Keratinocyte (primary cell): ENCODE data around the gene ZNF77. TPM values are rescaled to one million over a fixed set of nuclear protein-coding genes. Genes with fewer than 3 reads are reported as not detected.

Experiments used
- DNase-seq: peaks from one replicate; pipeline ENCODE4 v3.0.0-alpha.2; 2011; ENCODE audit warnings: low read depth, missing footprints, low spot score
- FAIRE-seq: peaks from 2 replicates; lab custom pipeline; 2011; peaks lifted over from hg19 to GRCh38; lab: Jason Lieb, UNC
- H2AFZ ChIP-seq: 2 replicates; pipeline ENCODE4 v1.6.0; 2012; ENCODE audit warnings: low read length, control low read depth, inconsistent platforms; ENCODE audit not compliant: control insufficient read depth
- H3K27ac ChIP-seq: 2 replicates; pipeline ENCODE4 v1.5.1; 2011; ENCODE audit warnings: low read length; ENCODE audit not compliant: control insufficient read depth, insufficient read depth
- H3K27me3 ChIP-seq: 3 replicates; pipeline ENCODE4 v1.6.0; 2011; ENCODE audit warnings: low read length; ENCODE audit not compliant: control insufficient read depth, insufficient read depth; ENCODE audit errors: extremely low read depth
- H3K36me3 ChIP-seq, 2 experiments: 2 replicates in 1 of 2; 3 replicates in 1 of 2; pipeline ENCODE4 v1.5.1; 2011; ENCODE audit warnings: low read length in 2 of 2, mild to moderate bottlenecking in 1 of 2; ENCODE audit not compliant: control insufficient read depth in 2 of 2, insufficient read depth in 2 of 2; ENCODE audit errors: extremely low read depth in 1 of 2
- H3K4me1 ChIP-seq: 3 replicates; pipeline ENCODE4 v1.5.1; 2011; ENCODE audit warnings: low read length; ENCODE audit not compliant: control insufficient read depth, insufficient read depth; ENCODE audit errors: extremely low read depth
- H3K4me2 ChIP-seq: 3 replicates; pipeline ENCODE4 v1.6.0; 2011; ENCODE audit warnings: low read depth, low read length; ENCODE audit not compliant: control insufficient read depth, insufficient read depth; ENCODE audit errors: extremely low read depth
- H3K4me3 ChIP-seq, 3 experiments: fragments of 200-600 bp in 1 of 3; sonication (generic) in 1 of 3; 2 replicates in 2 of 3; 3 replicates in 1 of 3; pipeline ENCODE4 v1.5.1; 2011 to 2016; ENCODE audit warnings: low read length in 3 of 3, mild to moderate bottlenecking in 3 of 3, control low read depth in 2 of 3, inconsistent platforms in 1 of 3, low read depth in 1 of 3, mixed read lengths in 1 of 3, mixed run types in 1 of 3, moderate library complexity in 1 of 3; ENCODE audit not compliant: control insufficient read depth in 2 of 3, insufficient read depth in 2 of 3; ENCODE audit errors: extremely low read depth in 1 of 3
- H3K79me2 ChIP-seq: 2 replicates; pipeline ENCODE4 v1.6.0; 2012; ENCODE audit warnings: low read length; ENCODE audit not compliant: control insufficient read depth, insufficient read depth
- H3K9ac ChIP-seq: 3 replicates; pipeline ENCODE4 v1.6.0; 2011; ENCODE audit warnings: low read length; ENCODE audit not compliant: control insufficient read depth, insufficient read depth; ENCODE audit errors: extremely low read depth
- H3K9me1 ChIP-seq: 3 replicates; pipeline ENCODE4 v1.6.0; 2011; ENCODE audit warnings: low read length; ENCODE audit not compliant: control insufficient read depth, insufficient read depth; ENCODE audit errors: extremely low read depth
- H3K9me3 ChIP-seq: 2 replicates; pipeline ENCODE4 v1.5.1; 2012; ENCODE audit warnings: low read depth, low read length; ENCODE audit not compliant: control insufficient read depth
- H4K20me1 ChIP-seq: 3 replicates; pipeline ENCODE4 v1.6.0; 2011; ENCODE audit warnings: low read length; ENCODE audit not compliant: control insufficient read depth, insufficient read depth; ENCODE audit errors: extremely low read depth
- EZH2 ChIP-seq: IDR thresholded peaks from one replicate; pipeline ENCODE4 v1.6.1; 2012; ENCODE audit warnings: inconsistent platforms, mild to moderate bottlenecking, low read length, moderate library complexity
- dilution Hi-C: fragments of 300-500 bp; cut with MboI; formaldehyde crosslinking; loops from one replicate; pipeline ENCODE4 v1.7.0; 2020; ENCODE audit warnings: low sequenced_read_pairs; ENCODE audit not compliant: extremely low pct_ligation_motif_present
- polyA plus RNA-seq, 5 experiments: library from polyadenylated mRNA; depleted of rRNA in 3 of 5; stranded (reverse) in 3 of 5; stranded (forward) in 1 of 5; unstranded in 1 of 5; fragments of >200 nt; gene quantifications; 1 replicate in 1 of 5; 2 replicates in 3 of 5; 3 replicates in 1 of 5; pipeline versions ENCODE4 v1.2.1 to v1.2.3, GENCODE V29; 2011 to 2012; ENCODE audit warnings: missing spikeins in 2 of 5, low read depth in 1 of 5, low replicate concordance in 1 of 5
- TF ChIP-seq, protein P1 (sequence below), 3 experiments: IDR thresholded peaks in 1 of 3; conservative IDR thresholded peaks in 1 of 3; optimal IDR thresholded peaks in 1 of 3; 2 replicates in 2 of 3; 3 replicates in 1 of 3; pipeline versions ENCODE3 to v1.5.1; 2011; ENCODE audit warnings: low read length in 3 of 3, mild to moderate bottlenecking in 3 of 3, moderate library complexity in 2 of 3, control low read depth in 1 of 3, inconsistent platforms in 1 of 3; ENCODE audit not compliant: insufficient read depth in 2 of 3; ENCODE audit errors: extremely low read depth in 1 of 3

The ZNF77 gene
- polyA plus RNA-seq, 1 donor (not counting 4 experiments of a cell fraction or from before 2014, with no cell fraction given), result 6.0 TPM

DNA sequence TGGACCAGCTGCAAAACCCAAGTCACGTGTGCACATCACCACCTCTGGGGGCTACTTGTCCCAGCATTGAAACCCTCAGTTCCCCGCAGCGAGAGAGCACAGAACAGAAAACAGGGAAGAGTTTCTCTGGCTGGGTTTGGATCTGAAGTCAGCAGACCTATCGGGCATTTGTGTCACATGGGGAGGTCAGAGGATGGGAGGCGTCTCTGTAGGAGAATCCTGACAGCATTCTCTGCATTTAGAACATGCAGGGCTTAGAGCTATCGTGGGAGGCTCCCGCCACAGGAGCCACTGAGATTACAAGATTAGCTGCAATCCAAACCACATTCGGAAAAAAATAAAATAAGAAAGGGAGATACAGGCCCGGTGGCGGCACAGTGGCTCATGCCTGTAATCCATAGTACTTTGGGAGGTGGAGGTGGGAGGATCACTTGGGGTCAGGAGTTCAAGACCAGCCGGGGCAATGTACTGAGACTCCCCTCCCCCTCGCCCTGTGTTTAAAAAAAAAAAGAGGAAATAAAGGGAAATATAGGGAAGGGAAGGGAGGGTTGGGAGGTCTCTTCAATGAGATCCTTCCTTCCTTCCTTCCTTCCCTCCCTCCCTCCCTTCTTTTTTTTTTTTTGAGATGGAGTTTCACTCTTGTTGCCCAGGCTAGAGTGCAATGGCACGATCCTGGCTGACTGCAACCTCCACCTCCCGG, 29.7 kb upstream of the ZNF77 start:
- TF ChIP-seq, protein P1, sequence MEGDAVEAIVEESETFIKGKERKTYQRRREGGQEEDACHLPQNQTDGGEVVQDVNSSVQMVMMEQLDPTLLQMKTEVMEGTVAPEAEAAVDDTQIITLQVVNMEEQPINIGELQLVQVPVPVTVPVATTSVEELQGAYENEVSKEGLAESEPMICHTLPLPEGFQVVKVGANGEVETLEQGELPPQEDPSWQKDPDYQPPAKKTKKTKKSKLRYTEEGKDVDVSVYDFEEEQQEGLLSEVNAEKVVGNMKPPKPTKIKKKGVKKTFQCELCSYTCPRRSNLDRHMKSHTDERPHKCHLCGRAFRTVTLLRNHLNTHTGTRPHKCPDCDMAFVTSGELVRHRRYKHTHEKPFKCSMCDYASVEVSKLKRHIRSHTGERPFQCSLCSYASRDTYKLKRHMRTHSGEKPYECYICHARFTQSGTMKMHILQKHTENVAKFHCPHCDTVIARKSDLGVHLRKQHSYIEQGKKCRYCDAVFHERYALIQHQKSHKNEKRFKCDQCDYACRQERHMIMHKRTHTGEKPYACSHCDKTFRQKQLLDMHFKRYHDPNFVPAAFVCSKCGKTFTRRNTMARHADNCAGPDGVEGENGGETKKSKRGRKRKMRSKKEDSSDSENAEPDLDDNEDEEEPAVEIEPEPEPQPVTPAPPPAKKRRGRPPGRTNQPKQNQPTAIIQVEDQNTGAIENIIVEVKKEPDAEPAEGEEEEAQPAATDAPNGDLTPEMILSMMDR (optimal IDR thresholded peaks at IDR 0.05 in 1 of 3, IDR thresholded peaks at IDR 0.05 in 1 of 3, conservative IDR thresholded peaks at IDR 0.05 in 1 of 3; ENCODE audit: extremely low read depth in 1 of 3, insufficient read depth in 2 of 3, low read length in 3 of 3), result no peak
- no peak for TF ChIP-seq EZH2
- Histone ChIP-seq H3K9ac (no peak overlapping the region), H3K4me2 (no peak overlapping the region), H3K9me3 (no peaks in the 10 kb centered on the region), H2AFZ (no peak overlapping the region), H3K27ac (no peak overlapping the region), H3K9me1 (no peaks in the 10 kb centered on the region), H3K4me1 (peaks cover 7% of the 10 kb centered on the region), H4K20me1 (no peaks in the 10 kb centered on the region), H3K4me3 (no peak overlapping the region), H3K27me3 (peaks cover 9% of the 10 kb centered on the region), H3K79me2 (no peaks in the 10 kb centered on the region), H3K36me3 (no peaks in the 10 kb centered on the region)
- no peak for DNase-seq
- dilution Hi-C loops, result no loop called here
- FAIRE-seq, result no peak

DNA sequence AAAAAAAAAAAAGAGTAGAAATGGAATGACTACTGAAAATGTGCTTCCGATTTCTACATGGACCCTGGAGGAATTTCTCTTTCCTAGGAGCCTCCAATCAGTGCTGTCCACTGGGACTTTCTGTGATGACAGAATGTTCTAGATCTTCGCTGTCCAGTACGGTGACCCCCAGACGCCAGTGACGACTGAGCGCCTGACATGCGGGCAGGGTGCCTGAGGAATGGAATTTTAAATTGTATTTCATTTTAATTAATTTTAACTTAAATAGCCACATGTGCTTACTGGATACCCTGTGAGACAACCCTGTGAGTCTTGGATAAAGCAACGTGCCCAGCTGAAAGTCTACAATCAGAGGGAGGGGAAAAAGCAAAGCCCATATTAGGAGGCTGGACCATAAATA, 28.5 kb upstream of the ZNF77 start:
- H3K27me3 ChIP-seq, result peaks cover 9% of the 10 kb centered on the region
- H3K27ac ChIP-seq, result no peak overlapping the region

More for the DNA sequence above, 28.5 kb upstream of the ZNF77 start:
- H3K9ac ChIP-seq, result no peak overlapping the region
- H3K9me1 ChIP-seq, result no peaks in the 10 kb centered on the region
- H3K4me3 ChIP-seq, result no peak overlapping the region
- no peaks in the 10 kb centered on the region for H4K20me1 ChIP-seq
- no peak overlapping the region for H2AFZ ChIP-seq
- H3K4me2 ChIP-seq, result no peak overlapping the region
- FAIRE-seq, result no peak
- H3K36me3 ChIP-seq, result no peaks in the 10 kb centered on the region
- dilution Hi-C loops, result no loop called here
- TF ChIP-seq, protein P1 (optimal IDR thresholded peaks at IDR 0.05 in 1 of 3, IDR thresholded peaks at IDR 0.05 in 1 of 3, conservative IDR thresholded peaks at IDR 0.05 in 1 of 3; ENCODE audit: extremely low read depth in 1 of 3, insufficient read depth in 2 of 3, low read length in 3 of 3), result no peak
- TF ChIP-seq EZH2, result no peak
- no peaks in the 10 kb centered on the region for H3K9me3 ChIP-seq
- no peak for DNase-seq
- H3K4me1 ChIP-seq, result peaks cover 7% of the 10 kb centered on the region
- no peaks in the 10 kb centered on the region for H3K79me2 ChIP-seq
